Measurements from ENCODE around the gene MYO5C. TPM values are rescaled to one million over a fixed set of nuclear protein-coding genes. Genes with fewer than 3 reads are reported as not detected.

The MYO5C gene
- total and polyA plus RNA-seq, 12 donors: 0.81 to 10.7 (median 2.5) TPM

DNA sequence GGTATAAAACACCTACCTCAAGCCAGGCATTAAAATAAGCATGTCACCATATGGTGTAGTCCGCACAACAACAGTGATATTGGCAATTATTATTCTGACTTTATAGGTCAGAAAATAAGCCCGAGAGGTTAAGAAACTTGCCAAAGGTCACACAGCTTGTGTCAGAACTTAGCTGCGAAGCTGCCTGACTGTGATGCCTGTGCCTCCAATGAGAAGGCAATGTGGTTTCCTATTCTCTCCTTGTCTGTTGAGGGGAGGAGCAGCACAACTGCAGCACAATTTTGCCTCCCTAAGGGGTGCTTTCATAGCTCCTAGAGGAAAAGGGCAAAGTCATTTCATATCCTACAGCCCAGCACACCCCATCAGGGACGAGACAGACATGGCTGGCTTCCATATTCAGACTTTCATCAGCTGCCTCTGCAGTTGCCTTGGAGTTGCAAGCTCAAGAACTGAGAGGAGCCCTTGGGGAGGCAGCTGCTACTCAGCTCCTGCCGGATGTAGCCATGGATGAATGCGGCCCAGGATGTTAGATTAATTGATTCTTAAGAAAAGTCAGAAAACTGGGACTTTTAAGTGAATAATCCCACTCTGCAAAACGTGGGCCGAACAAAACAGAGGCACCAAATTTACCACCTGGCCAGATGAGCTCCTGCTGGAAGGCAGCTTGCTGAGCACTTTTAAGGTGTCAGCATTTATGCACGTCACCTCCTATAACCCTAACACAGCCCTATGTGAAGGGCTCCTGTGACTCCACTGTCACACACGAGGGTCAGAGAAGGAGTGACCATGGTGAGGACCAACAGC, 38.5 kb downstream of the MYO5C start:
- H3K9me3 ChIP-seq (replicated peaks in 1 of 3): no peaks in the 10 kb centered on the region
- no peak overlapping the region for H3K27ac ChIP-seq
- H3K4me1 ChIP-seq (replicated peaks in 1 of 2): no peaks in the 10 kb centered on the region
- WGBS, 4 donors: 83 to 88% (median 84%) methylated on average over 10 of the region's 10 CpGs
- TF ChIP-seq POLR2A (IDR thresholded peaks at IDR 0.05): no peak
- no peak for TF ChIP-seq CTCF (IDR thresholded peaks at IDR 0.05)
- no peak for DNase-seq
- H3K27me3 ChIP-seq: no peaks in the 10 kb centered on the region
- H3K36me3 ChIP-seq (replicated peaks in 1 of 2): no peaks in the 10 kb centered on the region
- intact Hi-C loops (cut with DNase I): loop anchor here (5.0 to 10.0 kb wide), 2 partner anchors 475 to 478 kb away; no protein-coding TSS in a partner anchor
- H3K4me3 ChIP-seq: no peak overlapping the region

GRCh38 chr15:52256366-52256765, 39.2 kb downstream of the MYO5C start:
- H3K27ac ChIP-seq: no peak overlapping the region
- WGBS, 4 donors: 3 to 6% (median 6%) methylated on average over 10 of the region's 10 CpGs
- H3K36me3 ChIP-seq (replicated peaks in 1 of 2): no peaks in the 10 kb centered on the region
- TF ChIP-seq CTCF (IDR thresholded peaks at IDR 0.05) (peak; percentile 67 to 88 (median 76)), POLR2A (IDR thresholded peaks at IDR 0.05) (no peak)
- no peaks in the 10 kb centered on the region for H3K9me3 ChIP-seq (replicated peaks in 1 of 3)
- intact Hi-C loops (cut with DNase I): loop anchor here (5.0 to 10.0 kb wide), 2 partner anchors 476 to 478 kb away; no protein-coding TSS in a partner anchor
- DNase-seq: peak; percentile 43 to 87 (median 70)
- no peaks in the 10 kb centered on the region for H3K27me3 ChIP-seq
- no peaks in the 10 kb centered on the region for H3K4me1 ChIP-seq (replicated peaks in 1 of 2)
- no peak overlapping the region for H3K4me3 ChIP-seq

DNA sequence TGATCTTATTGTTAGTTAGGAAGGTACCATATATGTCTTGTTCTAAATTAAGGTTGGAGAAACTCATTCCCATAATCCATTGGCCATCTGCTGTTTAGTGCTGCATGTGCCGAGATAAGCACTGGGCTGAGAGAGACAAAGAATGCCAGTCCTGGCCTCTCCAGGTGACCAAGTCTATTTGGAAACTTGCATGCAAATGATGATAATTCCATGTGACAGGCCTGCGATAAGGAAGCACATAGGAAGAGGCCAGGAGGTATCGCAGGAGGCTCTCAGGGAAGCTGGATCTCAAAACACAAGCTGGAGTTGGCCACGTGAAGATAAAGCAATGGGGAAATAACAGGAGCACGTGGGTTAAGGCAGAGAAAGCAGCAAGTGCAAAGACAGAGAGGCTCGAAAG, 39.7 kb downstream of the MYO5C start:
- H3K27me3 ChIP-seq: no peaks in the 10 kb centered on the region
- no peak overlapping the region for H3K4me3 ChIP-seq
- TF ChIP-seq CTCF (IDR thresholded peaks at IDR 0.05) (no peak), POLR2A (IDR thresholded peaks at IDR 0.05) (no peak)
- H3K27ac ChIP-seq: no peak overlapping the region
- no peak for DNase-seq
- intact Hi-C loops (cut with DNase I): loop anchor here (5.0 to 10.0 kb wide), 2 partner anchors 476 to 479 kb away; no protein-coding TSS in a partner anchor
- no peaks in the 10 kb centered on the region for H3K4me1 ChIP-seq (replicated peaks in 1 of 2)
- WGBS, 4 donors: 55 to 64% (median 59%) methylated on average over 6 of the region's 6 CpGs
- H3K9me3 ChIP-seq (replicated peaks in 1 of 3): no peaks in the 10 kb centered on the region
- no peaks in the 10 kb centered on the region for H3K36me3 ChIP-seq (replicated peaks in 1 of 2)

DNA sequence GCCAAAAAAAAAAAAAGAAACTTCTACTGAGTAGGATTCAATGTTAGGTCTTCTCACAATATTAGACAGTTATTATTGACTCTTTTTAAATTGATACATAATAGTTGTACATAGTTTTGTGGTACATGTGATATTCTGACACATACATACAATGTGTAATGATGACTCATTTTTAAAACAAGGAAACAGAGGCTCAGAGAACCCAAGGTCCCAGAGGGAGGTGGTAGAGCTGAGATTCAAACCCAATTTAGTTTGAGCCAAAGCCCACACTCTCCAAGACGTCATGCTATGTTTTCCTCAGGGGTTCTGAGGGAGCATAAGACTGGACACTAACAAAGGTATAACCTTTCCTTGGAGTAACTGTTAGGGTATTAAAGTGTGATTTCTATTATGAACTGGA, 40.6 kb downstream of the MYO5C start:
- WGBS, 4 donors: 50 to 64% (median 58%) methylated on average over 1 of the region's 1 CpG

More for the DNA sequence above, 40.6 kb downstream of the MYO5C start:
- Histone ChIP-seq H3K27me3 (no peaks in the 10 kb centered on the region), H3K4me1 (replicated peaks in 1 of 2) (no peaks in the 10 kb centered on the region), H3K4me3 (no peak overlapping the region), H3K27ac (no peak overlapping the region), H3K36me3 (replicated peaks in 1 of 2) (no peaks in the 10 kb centered on the region), H3K9me3 (replicated peaks in 1 of 3) (no peaks in the 10 kb centered on the region)
- TF ChIP-seq POLR2A (IDR thresholded peaks at IDR 0.05) (no peak), CTCF (IDR thresholded peaks at IDR 0.05) (no peak)
- intact Hi-C loops (cut with DNase I): loop anchor here (5.0 to 10.0 kb wide), 2 partner anchors 477 to 480 kb away; no protein-coding TSS in a partner anchor
- no peak for DNase-seq

All from adrenal gland (tissue), 12 donors.